Cardiac muscle cell (in vitro differentiated cells and primary cell): ENCODE results near the gene CDH4. TPM values are rescaled to one million over a fixed set of nuclear protein-coding genes. Genes with fewer than 3 reads are reported as not detected.

Experiments
- DNase-seq, 2 donors: peaks; one replicate each; pipeline versions ENCODE4 v3.0.0 to v3.0.0-alpha.2; 2010 to 2017; ENCODE audit warnings: low read depth in 1 of 2, low spot score in 1 of 2
- H3K27ac ChIP-seq: fragments of 200-600 bp; sonication (generic); 2 replicates; pipeline ENCODE4 v1.5.1; 2016
- H3K27me3 ChIP-seq: fragments of 200-600 bp; sonication (generic); 2 replicates; pipeline ENCODE4 v1.6.0; 2016; ENCODE audit warnings: control low read depth
- H3K36me3 ChIP-seq: fragments of 200-600 bp; sonication (generic); 2 replicates; pipeline ENCODE4 v1.5.1; 2016; ENCODE audit warnings: control low read depth
- H3K4me1 ChIP-seq: fragments of 200-600 bp; sonication (generic); 2 replicates; pipeline ENCODE4 v1.8.1; 2017; ENCODE audit warnings: low read depth, mild to moderate bottlenecking, mixed run types
- H3K4me3 ChIP-seq: fragments of 200-600 bp; sonication (generic); 2 replicates; pipeline ENCODE4 v1.5.1; 2016; ENCODE audit warnings: mild to moderate bottlenecking
- H3K9me3 ChIP-seq: fragments of 200-600 bp; sonication (generic); 2 replicates; pipeline ENCODE4 v1.5.1; 2017; ENCODE audit warnings: low read depth, mild to moderate bottlenecking, control low read depth
- CTCF ChIP-seq: IDR thresholded peaks from 2 replicates; pipeline ENCODE4 v1.5.1; 2012; ENCODE audit warnings: low read depth, mild to moderate bottlenecking, low read length
- polyA plus RNA-seq: library from polyadenylated mRNA; unstranded; fragments of >200 nt; fragmentation: Nextera tagmentation; extraction: Ambion mirVana; gene quantifications from 2 replicates; pipeline ENCODE4 v1.2.1, GENCODE V29; 2016
- total RNA-seq: library from RNA; depleted of rRNA; stranded (reverse); fragments of >200 nt; gene quantifications from 2 replicates; pipeline ENCODE4 v1.2.3, GENCODE V29; 2016

The CDH4 gene
- total and polyA plus RNA-seq, 2 experiments from 2014 or later, result 0.43 to 0.80 TPM

- Histone ChIP-seq H3K4me1 (no peaks in the 10 kb centered on the region), H3K36me3 (no peaks in the 10 kb centered on the region), H3K4me3 (no peak overlapping the region), H3K27me3 (no peaks in the 10 kb centered on the region), H3K9me3 (no peaks in the 10 kb centered on the region), H3K27ac (no peak overlapping the region)
- no peak for TF ChIP-seq CTCF
- no peak for DNase-seq
These were observed 284.6 kb downstream of the CDH4 start for GRCh38 chr20:61536671-61537070.

- Histone ChIP-seq H3K9me3 (no peaks in the 10 kb centered on the region), H3K27me3 (no peaks in the 10 kb centered on the region), H3K4me1 (no peaks in the 10 kb centered on the region), H3K4me3 (no peak overlapping the region), H3K36me3 (no peaks in the 10 kb centered on the region), H3K27ac (no peak overlapping the region)
- no peak for DNase-seq
- TF ChIP-seq CTCF, result no peak
These were observed 285.4 kb downstream of the CDH4 start for GRCh38 chr20:61537239-61538182.

GRCh38 chr20:61538183-61538942 lies 286.3 kb downstream of the CDH4 start:
- Histone ChIP-seq H3K27me3 (no peaks in the 10 kb centered on the region), H3K27ac (no peak overlapping the region), H3K4me1 (no peaks in the 10 kb centered on the region), H3K4me3 (no peak overlapping the region), H3K36me3 (no peaks in the 10 kb centered on the region), H3K9me3 (no peaks in the 10 kb centered on the region)
- DNase-seq, result no peak
- TF ChIP-seq CTCF, result no peak

GRCh38 chr20:61538943-61539265 lies 286.8 kb downstream of the CDH4 start:
- no peak overlapping the region for H3K27ac ChIP-seq
- no peak overlapping the region for H3K4me3 ChIP-seq
- no peaks in the 10 kb centered on the region for H3K9me3 ChIP-seq
- no peaks in the 10 kb centered on the region for H3K27me3 ChIP-seq
- no peaks in the 10 kb centered on the region for H3K4me1 ChIP-seq
- TF ChIP-seq CTCF, result no peak
- no peak for DNase-seq
- H3K36me3 ChIP-seq, result no peaks in the 10 kb centered on the region

GRCh38 chr20:61539706-61540360 lies 287.8 kb downstream of the CDH4 start:
- H3K4me1 ChIP-seq, result no peaks in the 10 kb centered on the region
- H3K36me3 ChIP-seq, result no peaks in the 10 kb centered on the region
- TF ChIP-seq CTCF, result no peak
- no peaks in the 10 kb centered on the region for H3K9me3 ChIP-seq
- H3K27ac ChIP-seq, result no peak overlapping the region
- DNase-seq, result no peak
- no peaks in the 10 kb centered on the region for H3K27me3 ChIP-seq
- H3K4me3 ChIP-seq, result no peak overlapping the region
